ENCODE data around the gene NCDN. TPM values are rescaled to one million over a fixed set of nuclear protein-coding genes. Genes with fewer than 3 reads are reported as not detected.

Gene NCDN
- total RNA-seq, 1 experiment from 2014 or later: 39.2 TPM

DNA sequence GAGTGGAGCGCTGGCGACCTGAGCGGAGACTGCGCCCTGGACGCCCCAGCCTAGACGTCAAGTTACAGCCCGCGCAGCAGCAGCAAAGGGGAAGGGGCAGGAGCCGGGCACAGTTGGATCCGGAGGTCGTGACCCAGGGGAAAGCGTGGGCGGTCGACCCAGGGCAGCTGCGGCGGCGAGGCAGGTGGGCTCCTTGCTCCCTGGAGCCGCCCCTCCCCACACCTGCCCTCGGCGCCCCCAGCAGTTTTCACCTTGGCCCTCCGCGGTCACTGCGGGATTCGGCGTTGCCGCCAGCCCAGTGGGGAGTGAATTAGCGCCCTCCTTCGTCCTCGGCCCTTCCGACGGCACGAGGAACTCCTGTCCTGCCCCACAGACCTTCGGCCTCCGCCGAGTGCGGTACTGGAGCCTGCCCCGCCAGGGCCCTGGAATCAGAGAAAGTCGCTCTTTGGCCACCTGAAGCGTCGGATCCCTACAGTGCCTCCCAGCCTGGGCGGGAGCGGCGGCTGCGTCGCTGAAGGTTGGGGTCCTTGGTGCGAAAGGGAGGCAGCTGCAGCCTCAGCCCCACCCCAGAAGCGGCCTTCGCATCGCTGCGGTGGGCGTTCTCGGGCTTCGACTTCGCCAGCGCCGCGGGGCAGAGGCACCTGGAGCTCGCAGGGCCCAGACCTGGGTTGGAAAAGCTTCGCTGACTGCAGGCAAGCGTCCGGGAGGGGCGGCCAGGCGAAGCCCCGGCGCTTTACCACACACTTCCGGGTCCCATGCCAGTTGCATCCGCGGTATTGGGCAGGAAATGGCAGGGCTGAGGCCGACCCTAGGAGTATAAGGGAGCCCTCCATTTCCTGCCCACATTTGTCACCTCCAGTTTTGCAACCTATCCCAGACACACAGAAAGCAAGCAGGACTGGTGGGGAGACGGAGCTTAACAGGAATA lies 19.7 kb downstream of the NCDN start (continued):
- TF ChIP-seq MYBL2 (CRISPR knock-in tag; IDR thresholded peaks at IDR 0.05) (peak; percentile 70), ZNF232 (CRISPR knock-in tag; IDR thresholded peaks at IDR 0.05) (no peak; the same call in 1 of the 2 replicates), FOXK1 (CRISPR knock-in tag; IDR thresholded peaks at IDR 0.05) (no peak; the same call in 1 of the 2 replicates), JUN (CRISPR knock-in tag; IDR thresholded peaks at IDR 0.05) (no peak), ZNF263 (CRISPR knock-in tag; IDR thresholded peaks at IDR 0.05; ENCODE audit: low read depth) (no peak), NR3C1 (CRISPR knock-in tag; conservative IDR thresholded peaks at IDR 0.05; ENCODE audit: low read depth) (no peak), ZNF121 (CRISPR knock-in tag; IDR thresholded peaks at IDR 0.05) (no peak), ETV6 (CRISPR knock-in tag; IDR thresholded peaks at IDR 0.05) (0 out of 2 replicates have a peak, but pooled peaks have one; percentile 43), SOX15 (CRISPR knock-in tag; IDR thresholded peaks at IDR 0.05) (no peak), GABPB1 (CRISPR knock-in tag; IDR thresholded peaks at IDR 0.05) (no peak), TCF7 (CRISPR knock-in tag; IDR thresholded peaks at IDR 0.05; ENCODE audit: low read depth) (no peak)
- TF ChIP-seq, protein P1, sequence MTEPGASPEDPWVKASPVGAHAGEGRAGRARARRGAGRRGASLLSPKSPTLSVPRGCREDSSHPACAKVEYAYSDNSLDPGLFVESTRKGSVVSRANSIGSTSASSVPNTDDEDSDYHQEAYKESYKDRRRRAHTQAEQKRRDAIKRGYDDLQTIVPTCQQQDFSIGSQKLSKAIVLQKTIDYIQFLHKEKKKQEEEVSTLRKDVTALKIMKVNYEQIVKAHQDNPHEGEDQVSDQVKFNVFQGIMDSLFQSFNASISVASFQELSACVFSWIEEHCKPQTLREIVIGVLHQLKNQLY (CRISPR knock-in tag; IDR thresholded peaks at IDR 0.05): no peak
- TF ChIP-seq, protein P2, sequence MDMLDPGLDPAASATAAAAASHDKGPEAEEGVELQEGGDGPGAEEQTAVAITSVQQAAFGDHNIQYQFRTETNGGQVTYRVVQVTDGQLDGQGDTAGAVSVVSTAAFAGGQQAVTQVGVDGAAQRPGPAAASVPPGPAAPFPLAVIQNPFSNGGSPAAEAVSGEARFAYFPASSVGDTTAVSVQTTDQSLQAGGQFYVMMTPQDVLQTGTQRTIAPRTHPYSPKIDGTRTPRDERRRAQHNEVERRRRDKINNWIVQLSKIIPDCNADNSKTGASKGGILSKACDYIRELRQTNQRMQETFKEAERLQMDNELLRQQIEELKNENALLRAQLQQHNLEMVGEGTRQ (CRISPR knock-in tag; IDR thresholded peaks at IDR 0.05): peak; percentile 8; the same call in 1 of the 2 replicates
- TF ChIP-seq, protein P3, sequence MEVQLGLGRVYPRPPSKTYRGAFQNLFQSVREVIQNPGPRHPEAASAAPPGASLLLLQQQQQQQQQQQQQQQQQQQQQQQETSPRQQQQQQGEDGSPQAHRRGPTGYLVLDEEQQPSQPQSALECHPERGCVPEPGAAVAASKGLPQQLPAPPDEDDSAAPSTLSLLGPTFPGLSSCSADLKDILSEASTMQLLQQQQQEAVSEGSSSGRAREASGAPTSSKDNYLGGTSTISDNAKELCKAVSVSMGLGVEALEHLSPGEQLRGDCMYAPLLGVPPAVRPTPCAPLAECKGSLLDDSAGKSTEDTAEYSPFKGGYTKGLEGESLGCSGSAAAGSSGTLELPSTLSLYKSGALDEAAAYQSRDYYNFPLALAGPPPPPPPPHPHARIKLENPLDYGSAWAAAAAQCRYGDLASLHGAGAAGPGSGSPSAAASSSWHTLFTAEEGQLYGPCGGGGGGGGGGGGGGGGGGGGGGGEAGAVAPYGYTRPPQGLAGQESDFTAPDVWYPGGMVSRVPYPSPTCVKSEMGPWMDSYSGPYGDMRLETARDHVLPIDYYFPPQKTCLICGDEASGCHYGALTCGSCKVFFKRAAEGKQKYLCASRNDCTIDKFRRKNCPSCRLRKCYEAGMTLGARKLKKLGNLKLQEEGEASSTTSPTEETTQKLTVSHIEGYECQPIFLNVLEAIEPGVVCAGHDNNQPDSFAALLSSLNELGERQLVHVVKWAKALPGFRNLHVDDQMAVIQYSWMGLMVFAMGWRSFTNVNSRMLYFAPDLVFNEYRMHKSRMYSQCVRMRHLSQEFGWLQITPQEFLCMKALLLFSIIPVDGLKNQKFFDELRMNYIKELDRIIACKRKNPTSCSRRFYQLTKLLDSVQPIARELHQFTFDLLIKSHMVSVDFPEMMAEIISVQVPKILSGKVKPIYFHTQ (CRISPR knock-in tag; IDR thresholded peaks at IDR 0.05): no peak
- TF ChIP-seq, protein P4, sequence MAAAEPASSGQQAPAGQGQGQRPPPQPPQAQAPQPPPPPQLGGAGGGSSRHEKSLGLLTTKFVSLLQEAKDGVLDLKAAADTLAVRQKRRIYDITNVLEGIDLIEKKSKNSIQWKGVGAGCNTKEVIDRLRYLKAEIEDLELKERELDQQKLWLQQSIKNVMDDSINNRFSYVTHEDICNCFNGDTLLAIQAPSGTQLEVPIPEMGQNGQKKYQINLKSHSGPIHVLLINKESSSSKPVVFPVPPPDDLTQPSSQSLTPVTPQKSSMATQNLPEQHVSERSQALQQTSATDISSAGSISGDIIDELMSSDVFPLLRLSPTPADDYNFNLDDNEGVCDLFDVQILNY (CRISPR knock-in tag; IDR thresholded peaks at IDR 0.05): no peak
- TF ChIP-seq, protein P5, sequence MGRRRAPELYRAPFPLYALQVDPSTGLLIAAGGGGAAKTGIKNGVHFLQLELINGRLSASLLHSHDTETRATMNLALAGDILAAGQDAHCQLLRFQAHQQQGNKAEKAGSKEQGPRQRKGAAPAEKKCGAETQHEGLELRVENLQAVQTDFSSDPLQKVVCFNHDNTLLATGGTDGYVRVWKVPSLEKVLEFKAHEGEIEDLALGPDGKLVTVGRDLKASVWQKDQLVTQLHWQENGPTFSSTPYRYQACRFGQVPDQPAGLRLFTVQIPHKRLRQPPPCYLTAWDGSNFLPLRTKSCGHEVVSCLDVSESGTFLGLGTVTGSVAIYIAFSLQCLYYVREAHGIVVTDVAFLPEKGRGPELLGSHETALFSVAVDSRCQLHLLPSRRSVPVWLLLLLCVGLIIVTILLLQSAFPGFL (CRISPR knock-in tag; IDR thresholded peaks at IDR 0.05; ENCODE audit: borderline replicate concordance): no peak
- TF ChIP-seq, protein P6, sequence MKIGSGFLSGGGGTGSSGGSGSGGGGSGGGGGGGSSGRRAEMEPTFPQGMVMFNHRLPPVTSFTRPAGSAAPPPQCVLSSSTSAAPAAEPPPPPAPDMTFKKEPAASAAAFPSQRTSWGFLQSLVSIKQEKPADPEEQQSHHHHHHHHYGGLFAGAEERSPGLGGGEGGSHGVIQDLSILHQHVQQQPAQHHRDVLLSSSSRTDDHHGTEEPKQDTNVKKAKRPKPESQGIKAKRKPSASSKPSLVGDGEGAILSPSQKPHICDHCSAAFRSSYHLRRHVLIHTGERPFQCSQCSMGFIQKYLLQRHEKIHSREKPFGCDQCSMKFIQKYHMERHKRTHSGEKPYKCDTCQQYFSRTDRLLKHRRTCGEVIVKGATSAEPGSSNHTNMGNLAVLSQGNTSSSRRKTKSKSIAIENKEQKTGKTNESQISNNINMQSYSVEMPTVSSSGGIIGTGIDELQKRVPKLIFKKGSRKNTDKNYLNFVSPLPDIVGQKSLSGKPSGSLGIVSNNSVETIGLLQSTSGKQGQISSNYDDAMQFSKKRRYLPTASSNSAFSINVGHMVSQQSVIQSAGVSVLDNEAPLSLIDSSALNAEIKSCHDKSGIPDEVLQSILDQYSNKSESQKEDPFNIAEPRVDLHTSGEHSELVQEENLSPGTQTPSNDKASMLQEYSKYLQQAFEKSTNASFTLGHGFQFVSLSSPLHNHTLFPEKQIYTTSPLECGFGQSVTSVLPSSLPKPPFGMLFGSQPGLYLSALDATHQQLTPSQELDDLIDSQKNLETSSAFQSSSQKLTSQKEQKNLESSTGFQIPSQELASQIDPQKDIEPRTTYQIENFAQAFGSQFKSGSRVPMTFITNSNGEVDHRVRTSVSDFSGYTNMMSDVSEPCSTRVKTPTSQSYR (CRISPR knock-in tag; IDR thresholded peaks at IDR 0.05): peak; percentile 65; the same call in 1 of the 2 replicates
- TF ChIP-seq, protein P7, sequence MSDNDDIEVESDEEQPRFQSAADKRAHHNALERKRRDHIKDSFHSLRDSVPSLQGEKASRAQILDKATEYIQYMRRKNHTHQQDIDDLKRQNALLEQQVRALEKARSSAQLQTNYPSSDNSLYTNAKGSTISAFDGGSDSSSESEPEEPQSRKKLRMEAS (CRISPR knock-in tag; IDR thresholded peaks at IDR 0.05): peak; percentile 83
- TF ChIP-seq, protein P8, sequence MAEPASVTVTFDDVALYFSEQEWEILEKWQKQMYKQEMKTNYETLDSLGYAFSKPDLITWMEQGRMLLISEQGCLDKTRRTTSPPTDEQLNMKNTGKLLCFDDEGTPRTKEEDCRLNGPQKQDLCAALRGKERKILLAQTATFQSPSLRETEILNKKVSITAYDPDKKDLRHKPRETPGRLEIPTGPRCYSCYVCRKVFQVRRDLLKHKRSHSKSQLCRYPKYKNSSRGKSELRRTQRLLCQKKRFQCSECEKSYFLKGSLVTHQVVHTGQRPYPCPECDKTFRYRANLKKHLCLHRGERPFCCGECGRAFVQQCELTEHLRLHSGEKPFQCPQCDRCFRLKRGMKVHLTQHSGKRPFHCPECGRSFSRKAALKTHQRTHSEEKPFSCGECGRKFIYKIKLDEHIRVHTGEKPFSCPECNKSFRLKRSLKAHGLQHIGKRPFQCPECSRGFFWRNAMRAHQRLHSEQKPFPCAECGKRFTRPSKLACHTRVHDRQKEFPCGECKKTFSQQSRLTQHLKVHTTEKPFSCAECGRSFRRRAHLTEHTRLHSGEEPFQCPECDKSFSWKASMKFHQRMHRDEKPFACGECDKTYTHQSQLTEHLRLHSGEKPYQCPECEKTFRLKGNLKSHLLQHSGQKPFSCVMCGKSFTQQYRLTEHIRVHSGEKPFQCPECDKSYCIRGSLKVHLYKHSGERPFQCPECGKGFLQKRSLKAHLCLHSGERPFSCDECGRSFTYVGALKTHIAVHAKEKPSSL (CRISPR knock-in tag; conservative IDR thresholded peaks at IDR 0.05): no peak
- TF ChIP-seq, protein P9, sequence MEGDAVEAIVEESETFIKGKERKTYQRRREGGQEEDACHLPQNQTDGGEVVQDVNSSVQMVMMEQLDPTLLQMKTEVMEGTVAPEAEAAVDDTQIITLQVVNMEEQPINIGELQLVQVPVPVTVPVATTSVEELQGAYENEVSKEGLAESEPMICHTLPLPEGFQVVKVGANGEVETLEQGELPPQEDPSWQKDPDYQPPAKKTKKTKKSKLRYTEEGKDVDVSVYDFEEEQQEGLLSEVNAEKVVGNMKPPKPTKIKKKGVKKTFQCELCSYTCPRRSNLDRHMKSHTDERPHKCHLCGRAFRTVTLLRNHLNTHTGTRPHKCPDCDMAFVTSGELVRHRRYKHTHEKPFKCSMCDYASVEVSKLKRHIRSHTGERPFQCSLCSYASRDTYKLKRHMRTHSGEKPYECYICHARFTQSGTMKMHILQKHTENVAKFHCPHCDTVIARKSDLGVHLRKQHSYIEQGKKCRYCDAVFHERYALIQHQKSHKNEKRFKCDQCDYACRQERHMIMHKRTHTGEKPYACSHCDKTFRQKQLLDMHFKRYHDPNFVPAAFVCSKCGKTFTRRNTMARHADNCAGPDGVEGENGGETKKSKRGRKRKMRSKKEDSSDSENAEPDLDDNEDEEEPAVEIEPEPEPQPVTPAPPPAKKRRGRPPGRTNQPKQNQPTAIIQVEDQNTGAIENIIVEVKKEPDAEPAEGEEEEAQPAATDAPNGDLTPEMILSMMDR (IDR thresholded peaks at IDR 0.05): no peak
- TF ChIP-seq, protein P10, sequence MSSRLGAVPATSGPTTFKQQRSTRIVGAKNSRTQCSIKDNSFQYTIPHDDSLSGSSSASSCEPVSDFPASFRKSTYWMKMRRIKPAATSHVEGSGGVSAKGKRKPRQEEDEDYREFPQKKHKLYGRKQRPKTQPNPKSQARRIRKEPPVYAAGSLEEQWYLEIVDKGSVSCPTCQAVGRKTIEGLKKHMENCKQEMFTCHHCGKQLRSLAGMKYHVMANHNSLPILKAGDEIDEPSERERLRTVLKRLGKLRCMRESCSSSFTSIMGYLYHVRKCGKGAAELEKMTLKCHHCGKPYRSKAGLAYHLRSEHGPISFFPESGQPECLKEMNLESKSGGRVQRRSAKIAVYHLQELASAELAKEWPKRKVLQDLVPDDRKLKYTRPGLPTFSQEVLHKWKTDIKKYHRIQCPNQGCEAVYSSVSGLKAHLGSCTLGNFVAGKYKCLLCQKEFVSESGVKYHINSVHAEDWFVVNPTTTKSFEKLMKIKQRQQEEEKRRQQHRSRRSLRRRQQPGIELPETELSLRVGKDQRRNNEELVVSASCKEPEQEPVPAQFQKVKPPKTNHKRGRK (CRISPR knock-in tag; IDR thresholded peaks at IDR 0.05; ENCODE audit: borderline replicate concordance): no peak

All from WTC11 (cell line).